GM04503 (cell line): ENCODE results near the gene KCNJ12.
"Not testable (repeated sequence)": the region's sequence is repeated elsewhere in the genome, so short reads cannot be mapped to it uniquely, and the experiment has no call there.

Source experiments
- DNase-seq: peaks from one replicate; pipeline ENCODE4 v3.0.0-alpha.2; 2012; ENCODE audit warnings: low read depth

KCNJ12 gene

DNA sequence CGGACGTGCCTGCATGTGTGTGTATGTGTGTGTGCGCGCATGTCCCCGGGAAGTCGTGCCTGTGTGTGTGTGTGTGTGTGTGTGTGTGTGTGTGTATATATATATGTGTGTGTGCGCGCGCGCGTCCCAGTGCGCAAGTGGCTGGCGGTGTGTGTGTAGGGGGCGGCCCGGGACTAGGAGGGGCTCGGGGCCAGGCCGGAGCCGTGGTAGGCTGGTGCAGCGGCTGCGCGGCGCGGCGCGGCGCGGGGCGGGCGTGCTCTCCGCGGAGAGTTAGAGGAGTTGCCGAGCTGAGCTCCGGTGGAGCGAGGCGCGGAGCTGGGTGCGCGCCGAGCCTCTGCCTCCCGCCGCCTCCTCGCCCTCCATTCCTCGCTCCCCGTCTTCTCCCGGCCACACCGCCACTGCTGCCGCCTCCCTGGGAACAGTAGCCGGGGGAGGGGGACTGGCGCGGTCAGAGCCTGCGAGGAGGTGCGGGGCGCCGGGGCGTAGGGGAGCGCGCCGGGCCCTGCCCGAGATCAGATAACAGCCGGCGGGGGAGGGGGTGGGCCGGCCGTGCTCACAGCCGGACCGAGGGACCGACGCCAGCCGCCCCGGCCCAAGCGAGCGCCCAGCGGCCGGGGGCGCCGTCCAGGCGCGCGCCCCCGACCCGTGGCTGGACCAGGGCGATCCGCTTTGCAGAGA lies at the start of gene KCNJ12:
Gene KCNJ12, plus strand, starts transcription at position 277 of the 678 bp plus-strand sequence. CDS start 38,986 bp downstream, outside the sequence.
- no peak for DNase-seq

DNA sequence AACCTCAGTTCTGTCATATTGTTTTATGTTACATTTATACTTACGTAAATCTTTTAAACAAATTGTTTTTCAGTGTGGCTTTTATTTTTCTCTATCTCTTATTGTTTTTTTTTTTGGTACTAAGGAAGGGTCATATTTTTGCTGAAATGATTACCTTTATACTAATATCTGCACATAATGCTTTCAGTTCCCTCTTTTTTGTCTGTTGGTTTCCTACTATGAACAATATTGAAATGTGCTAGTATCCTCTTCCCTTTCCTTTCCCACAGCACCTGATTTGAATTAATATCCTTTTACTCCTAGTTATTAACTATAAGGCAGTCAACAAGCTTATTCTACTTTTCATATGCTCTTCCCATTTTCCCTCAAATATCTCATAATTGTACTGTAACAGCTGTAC lies 48.2 kb upstream of the KCNJ12 start:
- not testable (repeated sequence) for DNase-seq

DNA sequence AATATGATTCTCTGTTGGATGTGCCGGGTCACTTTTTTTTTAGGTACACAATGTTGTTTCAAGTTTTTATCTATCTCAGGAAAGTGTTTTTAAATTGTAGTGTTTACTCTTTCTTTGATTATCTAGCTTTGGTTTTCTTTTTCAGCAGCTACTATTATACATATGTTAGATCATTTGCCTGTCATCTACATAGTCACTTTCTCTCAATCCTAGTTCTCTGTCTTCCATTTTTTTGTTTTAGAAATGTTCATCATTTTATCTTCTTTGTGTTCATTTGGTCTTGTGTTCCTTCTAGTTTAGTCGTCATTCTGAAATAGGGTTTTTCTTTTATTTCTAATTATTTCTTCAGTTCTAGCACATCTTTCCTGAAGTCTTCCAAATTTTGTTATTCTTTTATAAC lies 47.4 kb upstream of the KCNJ12 start:
- DNase-seq = not testable (repeated sequence)

DNA sequence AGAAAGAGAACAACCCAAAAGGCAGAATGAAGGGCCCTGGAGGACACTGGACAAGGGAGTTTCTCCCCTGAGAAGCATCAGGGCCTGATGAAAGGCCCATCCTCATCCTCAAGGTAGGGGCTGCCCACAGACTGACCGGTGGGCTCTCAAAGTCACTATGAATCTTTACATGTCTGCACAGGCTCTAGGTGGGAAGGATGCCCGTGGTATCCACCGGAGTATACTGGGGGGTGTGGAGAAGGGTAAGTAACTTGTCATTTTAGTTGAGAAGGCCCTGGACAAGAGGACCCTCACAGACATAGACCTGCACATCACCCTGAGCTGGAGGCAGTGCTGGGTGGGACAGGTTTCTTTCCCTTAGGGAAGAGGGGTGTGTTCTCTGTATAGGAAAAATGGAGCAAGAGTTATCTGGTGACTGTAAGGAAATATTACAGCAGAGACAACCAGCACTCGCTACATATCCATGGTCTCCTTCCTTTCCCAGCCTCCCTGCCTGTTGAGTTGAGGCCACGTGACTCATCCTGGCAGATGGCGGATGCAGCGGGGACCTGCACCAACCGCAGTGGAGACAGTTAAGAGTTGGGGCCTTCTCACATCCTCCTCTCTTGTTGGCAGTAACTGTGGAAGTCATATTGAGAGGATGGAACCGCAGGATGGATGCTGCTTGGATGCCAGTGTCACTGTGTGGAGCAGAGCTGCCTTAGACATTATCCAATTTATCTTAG lies 45.6 kb upstream of the KCNJ12 start:
- DNase-seq = no peak

DNA sequence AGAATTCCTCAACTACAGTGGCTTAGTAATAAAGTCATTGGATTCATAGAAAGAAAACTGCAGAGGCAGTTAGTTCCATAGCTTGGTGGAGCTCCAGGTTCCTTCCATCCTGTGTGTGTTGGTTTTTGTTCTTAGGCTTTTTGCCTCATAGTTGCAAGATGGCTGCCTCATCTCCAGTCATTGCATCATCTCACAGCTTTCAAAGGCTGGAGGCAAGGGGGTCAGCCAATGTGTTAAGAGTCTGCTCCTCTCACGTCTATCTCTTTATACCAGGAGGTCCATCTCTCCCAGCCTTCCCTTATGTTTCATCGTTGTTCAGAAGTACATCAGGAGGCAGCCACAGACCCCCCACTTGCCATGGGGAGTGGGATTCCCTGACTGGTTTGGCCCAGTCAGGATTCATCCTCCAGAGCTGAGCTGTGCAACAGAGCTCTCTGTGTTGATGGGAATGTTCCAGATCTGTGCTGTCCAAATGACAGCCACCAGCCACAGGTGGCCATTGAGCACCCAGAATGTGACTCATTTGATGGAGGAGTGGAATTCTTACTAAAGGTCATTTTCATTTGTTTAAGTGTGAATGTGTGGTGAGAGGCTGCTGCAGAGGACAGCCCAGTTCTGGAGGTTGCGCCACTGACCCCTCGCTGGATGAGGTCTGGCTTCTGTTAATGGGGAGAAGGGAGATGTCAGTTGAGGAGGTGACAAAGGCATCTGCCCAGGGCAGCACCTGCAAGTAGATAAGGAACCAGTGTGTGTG lies 39.4 kb upstream of the KCNJ12 start:
- not testable (repeated sequence) for DNase-seq

DNA sequence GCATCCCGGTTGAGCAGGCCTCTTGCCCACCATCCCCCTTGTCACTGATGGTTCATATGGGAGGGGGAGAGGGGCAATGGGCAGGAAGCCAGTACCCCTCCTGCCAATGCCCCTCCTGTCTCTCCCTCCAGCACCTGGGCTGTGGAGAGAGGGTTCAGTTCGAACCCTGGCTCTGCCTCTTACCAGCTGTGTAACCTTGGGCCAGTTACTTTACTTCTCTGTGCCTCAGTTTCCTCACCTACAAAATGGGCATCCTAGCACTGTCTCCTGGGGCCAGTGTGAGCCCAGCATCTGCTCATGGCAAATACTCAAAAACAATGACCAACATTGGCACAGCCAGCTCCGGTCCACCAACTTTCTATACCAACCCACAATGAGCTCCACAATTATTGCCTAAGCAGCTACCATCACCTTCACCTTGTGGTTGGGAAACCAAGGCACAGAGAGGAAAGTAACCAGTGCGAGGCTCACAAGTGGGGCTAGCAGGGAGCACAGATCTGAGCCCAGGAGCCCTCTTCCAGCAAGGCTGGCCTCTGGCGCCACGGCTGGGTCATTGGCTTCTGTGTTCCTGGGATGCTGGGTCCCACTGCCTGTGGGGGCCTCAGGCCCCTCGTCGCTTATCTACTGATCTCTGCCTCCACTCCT lies 38.1 kb upstream of the KCNJ12 start:
- not testable (repeated sequence) for DNase-seq

DNA sequence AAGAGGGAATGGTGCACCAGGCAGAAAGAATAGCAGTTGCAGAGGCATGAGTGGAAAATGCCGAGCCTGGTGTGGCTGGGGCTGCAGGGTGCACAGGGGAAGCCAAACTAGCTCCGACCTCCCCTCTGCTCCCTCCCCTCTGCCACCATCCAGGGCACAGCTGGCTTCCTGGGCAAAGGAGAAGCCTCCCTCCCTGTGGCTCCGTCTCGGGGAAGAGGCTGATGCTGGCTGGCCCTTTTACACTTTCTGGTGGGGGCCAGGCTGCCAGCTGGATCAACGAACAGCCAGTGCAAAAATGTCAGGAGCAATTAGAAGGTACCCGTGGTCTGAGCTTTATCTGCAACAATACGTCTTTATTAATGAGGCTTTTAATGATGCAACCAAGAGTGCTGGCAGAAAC lies 37.1 kb upstream of the KCNJ12 start:
- no peak for DNase-seq

DNA sequence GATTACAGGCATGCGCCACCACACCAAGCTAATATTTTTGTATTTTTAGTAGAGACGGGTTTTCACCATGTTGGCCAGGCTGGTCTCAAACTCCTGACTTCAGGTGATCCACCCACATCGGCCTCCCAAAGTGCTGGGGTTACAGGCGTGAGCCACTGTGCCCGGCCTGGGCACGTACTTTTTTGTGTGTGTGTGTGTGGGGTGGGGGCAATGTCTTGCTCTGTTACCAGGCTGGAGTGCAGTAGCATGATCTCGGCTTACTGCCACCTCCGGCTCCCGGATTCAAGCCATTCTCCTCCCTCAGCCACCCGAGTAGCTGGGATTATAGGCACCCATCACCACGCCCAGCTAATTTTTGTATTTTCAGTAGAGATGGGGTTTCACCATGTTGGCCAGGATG lies 36.6 kb upstream of the KCNJ12 start:
- not testable (repeated sequence) for DNase-seq

DNA sequence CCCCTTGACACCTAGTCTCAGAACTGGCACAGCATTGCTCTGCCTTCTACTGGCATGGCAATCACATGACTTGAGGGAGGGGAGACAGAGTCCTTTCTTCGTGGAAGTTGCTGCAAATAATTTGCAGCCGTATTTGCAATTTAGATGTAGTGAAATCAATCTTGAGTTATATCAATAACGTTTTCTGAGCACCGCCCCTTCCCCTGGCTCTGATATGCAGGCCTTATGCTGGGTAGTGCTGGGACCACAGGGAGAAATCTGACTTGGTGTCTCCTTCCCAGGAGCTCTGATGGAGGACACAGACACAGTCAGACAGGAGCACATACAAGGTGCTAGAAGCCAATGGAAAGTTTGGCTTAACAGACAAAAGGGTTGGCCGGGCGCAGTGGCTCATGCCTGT lies 35.8 kb upstream of the KCNJ12 start:
- not testable (repeated sequence) for DNase-seq

DNA sequence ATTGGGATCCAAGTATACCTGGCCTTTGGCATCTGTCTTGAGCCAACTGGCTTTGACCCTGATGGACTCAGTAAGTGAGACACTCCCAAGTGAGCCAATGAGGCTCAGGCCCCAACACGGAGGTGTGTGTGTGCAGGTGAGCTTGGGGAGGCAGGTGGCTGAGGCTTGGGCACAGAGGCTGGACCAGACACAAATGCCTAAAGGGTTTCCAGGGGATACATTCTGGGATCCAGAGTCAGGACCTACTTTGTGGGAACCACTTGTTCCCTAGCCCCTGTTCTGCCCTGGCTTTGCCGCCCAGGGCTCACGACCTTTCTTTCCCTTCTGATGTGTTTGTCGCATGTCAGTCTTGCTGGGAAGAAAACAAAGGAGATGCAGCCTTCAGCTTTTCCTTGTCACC lies 34.9 kb upstream of the KCNJ12 start:
- DNase-seq = not testable (repeated sequence)

DNA sequence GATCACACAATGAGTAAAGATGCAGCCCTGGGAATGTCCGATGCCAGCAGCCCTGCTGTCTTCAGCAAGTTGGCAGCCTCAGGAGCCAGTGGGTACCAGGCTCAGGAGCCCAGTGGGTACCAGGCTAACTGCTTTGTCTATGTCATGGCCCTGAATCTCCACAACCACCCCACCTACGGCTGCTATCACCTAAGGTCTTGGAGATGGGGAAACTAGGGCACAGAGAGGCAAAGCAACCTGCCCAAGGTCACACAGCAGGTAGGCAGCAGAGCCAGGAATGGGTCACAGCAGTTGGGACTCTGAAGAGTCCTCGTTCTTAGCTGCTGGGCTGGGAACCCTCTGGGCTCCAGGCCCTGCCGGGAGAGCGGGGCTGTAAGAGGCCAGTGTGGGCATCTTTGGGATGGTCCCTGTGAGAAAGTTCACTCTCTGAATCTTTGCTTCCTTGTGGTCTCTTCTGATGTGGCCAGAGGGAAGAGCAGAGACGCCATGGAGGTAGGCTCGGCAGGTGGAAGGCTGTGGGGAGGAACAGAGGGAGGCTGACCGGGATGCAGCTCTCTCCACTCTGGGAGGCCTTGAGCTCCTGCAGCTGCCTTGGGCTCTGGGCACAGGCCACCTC lies 34.1 kb upstream of the KCNJ12 start:
- not testable (repeated sequence) for DNase-seq

DNA sequence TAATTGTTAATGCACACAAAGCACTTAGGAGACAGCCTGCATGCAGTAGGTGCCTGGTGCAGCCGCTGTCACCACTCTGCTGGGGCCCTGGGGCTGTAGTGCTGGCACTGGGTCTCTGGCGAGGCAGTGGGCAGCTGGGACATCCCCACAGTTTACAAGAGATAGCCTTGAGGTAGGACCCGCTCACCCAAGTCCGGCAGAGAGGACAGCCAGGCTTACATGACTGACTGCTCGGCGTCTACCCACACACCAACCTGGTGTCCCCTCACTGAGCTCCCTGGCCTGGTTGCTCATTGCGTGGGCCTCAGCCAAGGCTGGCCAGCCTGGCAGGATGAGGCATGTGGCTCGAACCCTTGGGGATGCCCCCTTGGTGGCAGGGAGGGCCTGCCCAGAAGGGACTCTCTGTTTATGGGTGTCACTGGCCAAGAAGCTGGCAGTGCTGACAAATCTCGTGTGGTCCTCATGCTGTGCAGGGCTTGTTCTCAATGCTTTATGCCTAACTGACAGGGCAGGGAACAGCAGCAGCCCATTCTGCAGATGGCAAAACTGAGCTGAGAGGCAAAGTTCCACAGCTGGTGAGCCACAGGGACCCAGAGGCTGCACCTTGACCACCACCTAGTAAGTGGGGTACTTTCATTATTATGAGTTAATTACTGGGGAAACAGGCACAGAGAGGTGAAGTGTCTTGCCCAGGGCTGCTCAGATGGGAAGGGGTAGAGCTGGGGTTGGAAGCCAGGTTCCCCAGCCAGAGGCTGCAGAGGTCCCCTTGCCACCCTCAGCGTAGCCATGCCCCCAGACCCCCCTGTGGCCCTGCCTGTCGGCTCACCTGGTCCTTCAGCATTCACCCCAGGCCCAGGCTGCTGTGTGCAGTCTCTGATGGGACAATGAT lies 32.9 kb upstream of the KCNJ12 start:
- DNase-seq = not testable (repeated sequence)

DNA sequence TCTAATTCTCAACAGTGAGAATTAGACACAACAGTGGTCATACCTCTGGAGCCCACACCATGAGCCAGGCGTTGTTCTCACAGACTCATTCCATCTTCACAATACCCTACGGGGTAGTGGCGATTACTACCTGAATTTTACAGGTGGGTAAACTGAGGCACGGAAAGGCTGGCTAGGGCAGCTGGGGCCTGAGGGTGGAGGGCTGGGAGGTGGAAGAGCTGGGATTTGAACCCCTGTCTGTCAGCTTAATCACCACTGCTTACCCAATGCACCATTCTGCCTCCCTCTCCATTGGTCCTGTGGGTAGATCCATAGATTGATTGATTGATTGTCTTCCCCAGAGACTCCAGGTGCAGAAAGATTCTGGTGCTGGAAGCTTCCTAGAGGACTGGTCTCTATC lies 31.4 kb upstream of the KCNJ12 start:
- not testable (repeated sequence) for DNase-seq

DNA sequence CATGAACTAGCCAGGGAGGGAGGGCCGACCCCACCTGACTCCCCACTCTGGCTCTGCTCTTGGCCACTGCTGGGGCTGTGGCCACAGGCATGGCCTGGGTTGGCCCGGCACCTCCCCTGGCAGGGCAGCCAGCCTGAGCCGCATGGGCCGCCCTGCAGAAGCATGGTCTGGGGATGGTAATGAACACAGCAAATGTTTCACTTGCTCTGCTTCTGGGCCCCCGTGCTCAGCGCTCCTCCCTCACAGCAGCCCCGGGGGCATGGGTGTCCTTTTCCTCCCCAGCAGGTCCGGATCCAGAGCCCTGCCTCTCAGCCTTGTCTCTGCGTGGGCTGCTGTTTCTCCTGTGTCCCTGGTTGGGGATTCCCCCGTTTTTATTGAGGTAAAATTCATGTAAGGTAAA lies 30.9 kb upstream of the KCNJ12 start:
- no peak for DNase-seq

DNA sequence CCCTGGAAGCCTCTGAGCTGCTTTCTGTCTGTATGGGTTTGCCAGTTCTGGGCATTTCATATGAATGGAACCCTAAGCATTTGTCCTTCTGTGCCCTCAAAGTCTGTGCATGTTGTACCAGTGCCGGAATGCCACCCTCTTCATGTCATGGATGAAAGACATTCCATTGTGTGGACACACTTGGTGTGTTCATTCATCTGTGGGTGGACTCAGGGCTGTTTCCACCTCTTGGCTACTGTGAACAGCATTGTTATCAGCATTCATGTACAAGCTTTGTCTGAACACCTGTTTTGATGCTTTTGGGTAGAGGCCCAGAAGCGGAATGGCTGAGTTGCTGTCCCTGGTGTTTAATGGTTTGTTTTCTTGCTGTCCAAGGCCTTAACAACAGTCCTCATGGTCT lies 30.1 kb upstream of the KCNJ12 start:
- not testable (repeated sequence) for DNase-seq

DNA sequence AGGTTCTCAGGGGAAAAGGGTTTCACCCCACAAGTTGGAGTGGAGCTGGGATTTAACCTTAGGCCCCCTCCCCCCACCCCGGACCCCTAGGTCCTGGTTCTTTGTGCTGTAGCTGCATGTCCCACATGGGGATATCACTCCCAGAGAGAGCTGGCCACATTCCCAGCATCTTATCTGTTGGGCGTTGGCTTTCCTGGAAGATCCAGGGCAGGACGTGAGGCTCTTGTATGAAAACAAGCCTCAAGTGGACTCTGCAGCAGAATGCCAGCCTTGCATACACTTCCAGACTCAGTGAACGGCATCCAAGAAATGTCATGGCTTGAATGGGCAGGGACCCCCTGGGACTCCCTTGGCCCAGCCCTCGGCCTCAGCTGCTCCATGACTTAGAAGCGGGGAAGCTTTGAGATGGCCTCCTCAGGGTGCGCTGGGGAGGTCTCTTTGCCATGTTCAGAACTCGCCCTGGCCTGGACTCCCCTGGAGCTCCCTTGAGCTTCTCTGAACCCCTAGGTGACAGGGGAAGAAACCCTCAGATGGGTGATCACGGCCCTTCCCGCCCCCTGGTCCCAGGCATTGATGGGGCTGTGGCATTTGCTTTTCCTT lies 29.4 kb upstream of the KCNJ12 start:
- DNase-seq = not testable (repeated sequence)

DNA sequence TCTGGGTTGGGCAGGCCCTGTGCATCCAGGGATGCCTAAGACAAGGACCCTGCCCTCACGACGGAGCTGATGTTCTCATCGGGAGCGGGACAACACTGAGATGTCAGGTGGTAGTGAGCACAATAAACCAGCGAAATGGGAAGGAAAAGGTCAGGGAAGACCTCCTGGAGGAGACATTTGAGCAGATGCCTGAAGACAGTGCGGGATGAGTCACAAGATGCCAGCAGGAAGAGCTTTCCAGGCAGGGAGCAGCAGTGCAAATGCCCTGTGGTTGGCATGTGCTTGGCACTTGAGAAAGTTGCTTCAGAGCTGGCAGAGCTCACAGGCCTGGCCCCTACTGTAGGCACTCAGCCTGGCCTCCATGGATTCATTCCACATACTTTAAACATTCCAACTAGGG lies 28.5 kb upstream of the KCNJ12 start:
- not testable (repeated sequence) for DNase-seq

DNA sequence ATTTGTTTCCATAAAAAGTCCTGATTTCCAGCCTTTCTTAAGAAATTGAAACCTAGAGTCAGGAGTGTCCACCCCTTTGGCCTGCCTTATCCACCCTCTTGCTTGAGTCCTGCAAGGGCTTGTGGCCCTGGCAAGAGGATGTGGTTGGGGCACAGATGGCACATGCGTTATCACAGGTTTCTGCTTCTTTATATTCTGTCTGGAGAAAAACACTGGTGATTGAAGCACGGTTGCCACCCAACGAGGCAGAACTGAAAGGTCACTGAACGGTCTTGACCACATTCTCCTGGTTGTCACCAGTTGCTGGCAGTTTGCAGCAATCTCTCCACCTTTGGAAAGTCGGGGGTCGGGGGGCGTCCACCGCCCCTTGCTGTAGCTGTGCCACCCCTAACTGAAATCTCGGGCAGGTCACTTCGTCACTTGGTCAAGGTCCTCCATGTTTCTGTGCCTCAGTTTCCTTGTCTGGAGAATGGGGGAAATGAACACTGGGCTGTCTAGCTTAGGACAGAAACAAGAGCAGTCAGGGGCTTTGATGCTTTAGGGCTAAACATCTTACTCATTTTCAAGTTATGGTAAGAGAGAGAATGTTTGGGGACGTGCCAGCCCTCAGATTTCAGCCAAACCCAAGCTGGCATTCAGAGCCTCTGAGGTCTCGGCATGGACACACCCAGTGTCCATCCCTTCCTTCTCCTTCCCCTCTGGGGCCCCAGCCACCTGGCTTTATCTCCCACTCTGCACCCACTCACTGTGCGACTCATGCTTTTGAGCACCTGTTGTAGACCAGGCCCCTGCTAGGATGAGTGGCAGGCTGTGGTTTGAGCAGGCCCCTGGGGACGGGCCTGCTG lies 27.9 kb upstream of the KCNJ12 start:
- DNase-seq = not testable (repeated sequence)

DNA sequence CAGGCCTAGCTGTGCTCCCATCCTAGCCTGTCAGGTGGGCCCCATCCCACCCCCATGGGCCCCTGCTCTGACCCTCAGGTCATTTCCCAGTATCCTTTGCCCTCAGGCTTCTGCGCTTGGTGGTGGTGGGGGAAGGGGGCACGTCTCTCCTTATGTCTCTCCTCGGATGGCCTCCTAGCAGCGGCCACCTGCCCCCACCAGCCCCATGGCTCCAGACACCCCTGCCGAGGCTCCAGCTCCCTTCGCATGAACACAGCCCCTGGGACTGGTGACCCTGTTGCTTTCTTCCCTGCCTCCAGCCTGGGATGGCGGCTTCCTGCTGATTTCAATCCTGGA lies 27.3 kb upstream of the KCNJ12 start:
- not testable (repeated sequence) for DNase-seq
